Thoracic aorta (tissue), 2 donors: ENCODE results near the gene GGN. TPM values are rescaled to one million over a fixed set of nuclear protein-coding genes. Genes with fewer than 3 reads are reported as not detected.

Experiments
- ATAC-seq: fragments of 150-250 bp; one replicate; pipeline ENCODE4 v1.8.0; 2017; ENCODE audit warnings: low read depth; ENCODE audit not compliant: insufficient number of reproducible peaks, low FRiP score
- DNase-seq: peaks from one replicate; pipeline ENCODE4 v3.0.0-alpha.2; 2020; ENCODE audit warnings: low spot score
- H3K27ac ChIP-seq, 2 donors: fragments of 200-600 bp; sonication (generic); 1 replicate in 1 of 2; 2 replicates in 1 of 2; pipeline ENCODE4 v1.5.1; 2016; ENCODE audit warnings: mild to moderate bottlenecking in 2 of 2, moderate library complexity in 2 of 2
- H3K27me3 ChIP-seq: fragments of 200-600 bp; sonication (generic); replicated peaks from 2 replicates; pipeline ENCODE4 v1.6.0; 2016; ENCODE audit warnings: mild to moderate bottlenecking; ENCODE audit not compliant: insufficient read depth
- H3K36me3 ChIP-seq: fragments of 200-600 bp; sonication (generic); one replicate; pipeline ENCODE4 v1.5.1; 2016
- H3K4me1 ChIP-seq, 2 donors: fragments of 200-600 bp; sonication (generic); 1 replicate in 1 of 2; 2 replicates in 1 of 2; pipeline versions ENCODE4 v1.5.1 to v1.6.0; 2016; ENCODE audit warnings: low read depth in 2 of 2, mild to moderate bottlenecking in 1 of 2; ENCODE audit not compliant: control insufficient read depth in 1 of 2
- H3K4me3 ChIP-seq: fragments of 200-600 bp; sonication (generic); 2 replicates; pipeline ENCODE4 v1.5.1; 2016; ENCODE audit warnings: mild to moderate bottlenecking
- H3K9me3 ChIP-seq: fragments of 200-600 bp; sonication (generic); 2 replicates; pipeline ENCODE4 v1.5.1; 2016
- CTCF ChIP-seq: fragments of 200-600 bp; sonication (generic); IDR thresholded peaks from one replicate; pipeline ENCODE4 v1.5.1; 2019; ENCODE audit warnings: antibody characterized with exemption
- total RNA-seq, 2 donors: library from RNA; depleted of rRNA; stranded (reverse); fragments of >200 nt; gene quantifications; one replicate each; pipeline versions ENCODE4 v1.1.0 to v1.2.3, GENCODE V29; 2016

Gene GGN
- total RNA-seq, 2 donors from 2014 or later = 1.5 to 6.0 TPM

- no peaks in the 10 kb centered on the region for H3K36me3 ChIP-seq
- H3K27ac ChIP-seq = peak overlapping the region; percentile 84 to 89
- H3K4me3 ChIP-seq = peak overlapping the region; percentile 85
- DNase-seq (no peak), ATAC-seq (no peak)
- TF ChIP-seq CTCF = no peak
- H3K27me3 ChIP-seq = no peaks in the 10 kb centered on the region
- H3K9me3 ChIP-seq = no peaks in the 10 kb centered on the region
- H3K4me1 ChIP-seq = peaks cover 3 to 30% of the 10 kb centered on the region in 2 donors
Measured at GRCh38 chr19:38389957-38390924, 2.4 kb upstream of the GGN start.

- Histone ChIP-seq H3K27ac (peak overlapping the region; percentile 84 to 89), H3K4me1 (peaks cover 3 to 30% of the 10 kb centered on the region in 2 donors), H3K9me3 (no peaks in the 10 kb centered on the region), H3K4me3 (peak overlapping the region; percentile 85), H3K27me3 (no peaks in the 10 kb centered on the region), H3K36me3 (no peaks in the 10 kb centered on the region)
- DNase-seq = peak; percentile 46
- peak; percentile 9 for ATAC-seq
- no peak for TF ChIP-seq CTCF
Measured at GRCh38 chr19:38389101-38389925, 1.5 kb upstream of the GGN start.

DNA sequence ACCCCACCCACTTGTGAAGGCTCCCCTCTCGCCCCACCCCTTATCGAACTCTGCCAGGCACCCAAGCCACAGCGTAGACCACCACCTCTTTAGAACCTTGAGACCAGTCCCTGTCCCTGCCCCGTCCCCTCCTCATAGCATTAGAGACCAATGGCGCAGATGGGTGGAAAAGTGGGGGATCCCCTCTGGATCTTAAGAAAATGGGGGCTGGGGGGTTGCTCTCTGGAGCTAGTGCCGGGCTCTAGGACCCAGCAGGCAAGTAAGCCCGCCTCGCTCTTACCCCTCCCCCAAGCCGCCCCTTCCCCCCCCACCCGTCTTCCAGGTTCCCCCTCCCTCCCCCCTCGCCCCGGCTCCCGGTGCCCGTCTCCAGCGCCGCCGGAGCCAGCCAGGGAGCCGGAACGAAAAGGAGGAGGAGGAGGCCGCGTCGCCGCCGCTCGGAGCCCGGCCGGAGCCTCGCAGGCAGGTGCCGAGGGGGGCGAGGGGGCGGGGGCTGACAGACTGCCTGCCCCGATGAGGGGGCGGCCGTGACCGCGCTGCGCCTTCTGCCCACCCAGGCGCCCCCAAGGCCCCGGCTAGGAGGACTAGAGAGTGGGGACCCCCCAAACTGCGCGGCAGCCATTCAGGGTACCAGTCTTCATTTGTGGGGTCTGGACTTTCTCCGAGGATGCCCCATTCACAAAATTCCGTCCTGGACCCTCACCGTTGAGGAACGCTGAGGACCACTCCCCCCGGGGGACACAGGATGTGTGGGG, 691 bp upstream of the GGN start, which contains the start of gene SPRED3:
SPRED3 (plus strand) TSS at position 349 of the 752 bp plus-strand sequence. CDS start 1,606 bp downstream, outside the sequence.
- Histone ChIP-seq H3K27ac (peak within 1 kb of the TSS; percentile 84 to 89), H3K9me3 (no peaks in the 10 kb centered on the region), H3K4me1 (peaks cover 3 to 30% of the 10 kb centered on the region in 2 donors), H3K36me3 (peaks cover 4% of the 10 kb centered on the region), H3K4me3 (peak within 1 kb of the TSS; percentile 85), H3K27me3 (no peaks in the 10 kb centered on the region)
- DNase-seq (no peak), ATAC-seq (peak; percentile 3)
- no peak for TF ChIP-seq CTCF

GRCh38 chr19:38386971-38387549, 774 bp downstream of the GGN start:
- Histone ChIP-seq H3K4me3 (peak overlapping the region; percentile 85), H3K27ac (peak overlapping the region; percentile 84 to 89), H3K9me3 (no peaks in the 10 kb centered on the region), H3K36me3 (peaks cover 18% of the 10 kb centered on the region), H3K4me1 (peaks cover 3 to 30% of the 10 kb centered on the region in 2 donors), H3K27me3 (no peaks in the 10 kb centered on the region)
- no peak for ATAC-seq
- no peak for DNase-seq
- TF ChIP-seq CTCF = no peak
